GM19025 (cell line): ENCODE data around the gene TMOD1.
"Not testable (repeated sequence)": the region's sequence is repeated elsewhere in the genome, so short reads cannot be mapped to it uniquely, and the experiment has no call there.

Source experiments
- ATAC-seq: cut with Tn5 transposase; IDR thresholded peaks from one replicate; pipeline ENCODE4 v1.9.1; 2021; ENCODE audit warnings: mild to moderate bottlenecking, low read depth, moderate library complexity; ENCODE audit not compliant: unreplicated experiment

The TMOD1 gene

DNA sequence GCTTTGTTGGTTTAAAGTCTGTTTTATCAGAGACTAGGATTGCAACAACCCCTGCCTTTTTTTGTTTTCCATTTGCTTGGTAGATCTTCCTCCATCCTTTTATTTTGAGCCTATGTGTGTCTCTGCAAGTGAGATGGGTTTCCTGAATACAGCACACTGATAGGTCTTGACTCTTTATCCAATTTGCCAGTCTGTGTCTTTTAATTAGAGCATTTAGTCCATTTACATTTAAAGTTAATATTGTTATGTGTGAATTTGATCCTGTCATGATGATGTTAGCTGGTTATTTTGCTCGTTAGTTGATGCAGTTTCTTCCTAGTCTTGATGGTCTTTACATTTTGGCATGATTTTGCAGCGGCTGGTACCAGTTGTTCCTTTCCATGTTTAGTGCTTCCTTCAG, 83.3 kb downstream of the TMOD1 start:
- ATAC-seq = not testable (repeated sequence)

DNA sequence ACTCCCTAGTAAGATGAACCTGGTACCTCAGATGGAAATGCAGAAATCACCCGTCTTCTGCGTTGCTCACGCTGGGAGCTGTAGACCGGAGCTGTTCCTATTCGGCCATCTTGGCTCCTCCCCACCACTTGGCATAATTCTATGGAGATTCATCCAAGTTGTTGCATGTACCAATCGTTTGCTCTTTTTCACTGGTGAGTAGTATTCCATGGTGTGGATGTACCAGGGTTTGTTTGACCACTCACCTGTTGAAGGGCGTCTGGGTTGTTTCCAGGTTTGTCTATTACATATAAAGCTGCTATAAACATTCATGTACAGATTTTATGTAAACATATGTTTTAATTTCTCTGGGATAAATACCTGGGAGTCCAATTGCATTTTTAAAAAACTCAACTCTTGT, 85.4 kb downstream of the TMOD1 start:
- ATAC-seq = not testable (repeated sequence)

DNA sequence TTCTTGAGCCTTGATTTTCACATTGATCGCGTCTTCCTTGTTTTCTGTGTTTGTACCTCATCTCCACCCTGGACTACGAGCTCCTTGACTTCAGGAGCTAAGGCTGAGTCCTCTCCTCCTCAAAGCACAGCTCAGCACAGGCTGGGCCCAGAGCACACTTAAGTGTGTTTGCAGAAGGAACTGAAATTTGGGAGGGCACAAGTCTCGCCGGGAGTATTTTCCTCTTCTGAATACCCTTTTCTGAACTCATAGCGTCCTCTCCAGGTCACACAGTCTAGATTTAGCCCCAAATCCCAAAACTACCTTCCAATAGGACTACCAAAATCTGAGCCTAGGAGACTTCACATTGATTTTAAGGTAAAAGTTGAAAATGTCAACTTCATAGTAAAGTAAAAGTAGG, 90.1 kb downstream of the TMOD1 start:
- ATAC-seq = no peak

DNA sequence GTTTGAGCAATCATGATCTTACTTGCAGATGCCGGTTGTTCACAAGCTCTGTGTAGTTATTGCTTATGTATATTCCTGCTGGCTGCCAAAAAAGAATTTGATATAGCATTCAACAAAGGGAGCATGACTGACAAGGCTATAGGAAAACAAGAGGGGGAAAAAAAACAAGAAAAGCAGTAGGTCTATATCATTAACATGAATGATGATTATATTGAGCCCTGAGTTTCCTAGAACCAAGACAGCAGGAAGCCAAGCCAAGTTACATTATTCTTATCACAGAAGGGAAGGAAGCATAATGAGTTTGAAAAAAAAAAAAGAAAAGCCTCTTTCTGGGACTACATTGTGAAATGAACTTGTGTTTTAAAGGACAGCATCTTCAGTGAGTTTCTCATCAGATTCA, 90.7 kb downstream of the TMOD1 start:
- ATAC-seq = no peak

DNA sequence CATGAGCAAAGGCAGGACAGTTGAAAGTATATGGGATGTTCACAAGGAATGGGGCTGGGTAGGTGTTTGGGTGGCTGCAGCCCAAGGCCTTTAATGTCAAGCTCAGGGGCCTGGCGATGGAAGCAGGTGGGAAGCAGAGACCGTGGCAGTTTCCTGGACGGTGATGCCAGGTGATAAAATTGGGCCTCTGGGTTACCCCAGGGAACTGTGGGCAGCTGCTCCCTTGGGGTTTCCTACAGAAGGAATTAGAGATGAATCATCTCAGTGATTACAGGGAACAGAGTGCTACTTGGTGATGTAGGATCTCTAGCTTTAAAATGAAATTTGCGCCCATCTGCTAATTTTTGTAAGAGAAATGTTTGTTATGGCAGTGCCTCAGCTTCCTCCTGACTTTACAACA, 92.5 kb downstream of the TMOD1 start:
- ATAC-seq = no peak

DNA sequence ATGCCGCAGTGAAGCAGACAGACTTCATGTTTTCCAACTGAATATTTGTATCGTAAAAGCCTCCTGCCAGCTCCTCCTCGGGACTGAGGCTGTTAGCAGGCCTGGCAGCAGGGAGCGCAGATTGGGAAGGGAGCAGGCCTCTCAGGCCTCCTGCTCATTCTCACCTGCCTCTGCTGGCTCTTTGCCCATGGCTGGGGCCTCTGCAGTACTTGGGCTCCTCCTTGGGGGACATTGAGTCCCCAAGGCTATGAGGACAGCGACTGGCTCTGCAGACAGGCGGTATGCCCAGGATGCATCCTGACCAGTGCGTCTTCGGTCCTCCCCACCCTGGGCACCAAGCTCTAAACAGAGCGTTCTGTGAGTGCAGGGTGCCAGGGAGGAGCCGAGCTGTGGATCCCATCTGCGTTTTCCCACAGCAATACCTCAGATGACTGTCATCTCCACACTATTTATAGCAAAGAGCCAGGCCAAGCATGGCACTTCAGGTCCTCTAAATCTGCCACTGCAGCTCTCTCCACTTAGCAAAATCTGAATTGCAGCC, 93.0 kb downstream of the TMOD1 start:
- ATAC-seq = no peak

DNA sequence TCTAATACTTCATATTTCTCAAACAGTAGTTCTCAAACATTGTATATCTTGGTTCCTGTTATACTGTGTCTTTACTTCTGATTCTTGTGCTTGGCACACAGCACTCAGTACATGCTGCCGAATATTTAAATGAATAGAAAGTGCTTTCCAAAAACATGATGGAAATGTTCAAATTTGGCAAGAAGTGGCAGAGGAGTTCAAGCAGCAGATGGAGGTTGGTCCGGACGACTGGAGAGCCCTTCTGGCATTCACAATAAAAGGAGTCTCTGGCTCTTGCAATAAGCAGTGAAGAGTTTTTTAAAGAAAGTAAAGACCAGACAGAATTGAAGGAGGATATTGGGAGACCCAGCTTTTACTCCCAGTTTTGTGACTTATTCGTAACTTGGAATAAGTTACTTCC, 95.4 kb downstream of the TMOD1 start:
- ATAC-seq = no peak

DNA sequence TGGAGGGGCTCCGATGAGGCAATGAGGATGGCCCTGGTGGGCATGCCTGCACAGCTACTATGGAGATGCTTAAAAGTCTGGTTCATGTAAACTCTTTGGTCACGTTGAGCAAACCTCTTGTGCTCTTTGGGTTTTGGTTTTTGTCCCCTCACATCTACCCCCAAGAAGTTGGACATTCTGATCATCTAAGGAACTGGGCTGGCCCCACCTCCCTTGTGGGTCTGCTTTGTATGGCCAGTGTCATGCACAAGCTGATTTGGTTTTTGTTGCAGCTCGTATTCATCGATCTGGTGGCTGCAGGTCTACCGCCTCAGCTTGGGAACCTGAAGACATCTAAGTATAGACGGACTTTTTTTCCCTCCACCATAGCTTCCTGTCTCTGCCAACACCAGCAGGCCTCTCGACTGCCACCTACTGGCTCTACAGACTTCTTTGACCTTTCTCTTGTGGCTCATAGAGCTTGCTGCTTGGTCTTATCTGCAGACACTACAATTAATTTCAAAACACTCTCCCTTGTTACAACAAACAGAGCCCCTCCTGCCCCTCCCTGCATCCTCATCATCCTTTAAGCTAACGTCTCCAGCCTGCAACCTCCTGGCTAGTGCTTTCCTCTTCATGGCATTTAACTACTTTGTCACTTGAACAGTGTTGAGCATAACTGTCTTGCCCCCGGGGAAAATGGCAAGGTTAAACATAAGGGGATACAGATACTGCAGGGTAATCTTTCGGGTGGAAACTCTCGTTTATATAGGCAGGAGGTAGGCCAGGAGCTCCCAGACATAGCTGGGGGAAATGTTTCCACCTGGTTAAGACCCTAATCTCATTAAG, 97.2 kb downstream of the TMOD1 start:
- peak; percentile 73 for ATAC-seq

DNA sequence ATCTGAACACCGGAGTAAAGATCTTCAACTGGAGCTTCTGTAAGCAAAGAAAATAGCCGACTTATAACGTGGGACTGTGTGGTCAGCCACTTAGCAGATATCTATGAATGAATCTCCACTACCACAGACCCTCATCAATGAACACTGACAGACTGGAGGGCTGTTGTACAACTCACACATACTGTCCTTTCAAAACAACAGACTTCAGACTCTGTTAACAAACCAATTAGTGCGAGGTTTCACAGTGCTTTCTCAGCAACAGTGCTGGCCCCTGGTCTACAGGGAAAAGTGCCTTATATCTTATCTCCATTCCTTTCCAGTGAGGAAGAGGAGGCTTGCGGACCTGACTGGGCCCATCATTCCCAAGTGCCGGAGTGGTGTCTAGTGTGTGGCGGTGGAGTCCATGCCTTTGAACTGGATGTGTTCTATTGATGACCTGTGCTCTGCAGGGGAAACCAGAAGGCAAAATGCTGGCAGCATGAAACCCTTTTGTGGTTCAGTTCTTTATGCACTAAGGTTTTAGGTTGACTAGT, 97.9 kb downstream of the TMOD1 start:
- ATAC-seq = no peak

DNA sequence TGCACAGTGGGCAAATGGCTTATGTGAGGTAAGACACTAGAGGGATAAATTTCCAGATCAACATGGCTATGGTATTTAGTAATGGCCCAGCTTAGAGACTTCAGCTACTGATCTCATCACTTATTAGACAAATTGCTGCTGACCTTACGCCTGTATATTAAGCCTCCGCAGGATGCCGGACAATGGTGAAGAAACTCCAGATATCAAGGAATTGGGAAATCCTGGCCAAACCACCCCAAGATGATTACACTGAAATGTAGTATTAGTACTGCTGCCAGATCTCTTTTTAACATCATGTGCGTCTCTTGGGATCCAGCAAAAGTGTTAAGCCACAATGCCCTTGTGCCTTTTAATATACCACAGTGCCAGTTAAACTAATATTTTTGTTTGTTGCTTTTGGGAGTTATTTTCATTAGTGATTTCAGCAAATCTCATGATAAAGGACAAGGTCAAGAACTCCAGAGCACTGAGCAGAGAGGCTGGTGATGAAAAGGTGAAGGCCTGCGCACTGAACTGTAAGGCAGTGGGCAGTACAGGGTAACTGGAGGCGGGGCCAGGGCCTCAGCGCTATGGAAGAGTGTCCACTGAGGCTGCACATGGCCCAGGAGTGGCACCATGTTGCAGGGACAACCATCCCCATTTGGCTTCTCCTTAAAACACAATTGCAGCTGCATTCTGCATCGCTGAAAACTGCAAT, 99.2 kb downstream of the TMOD1 start:
- no peak for ATAC-seq

DNA sequence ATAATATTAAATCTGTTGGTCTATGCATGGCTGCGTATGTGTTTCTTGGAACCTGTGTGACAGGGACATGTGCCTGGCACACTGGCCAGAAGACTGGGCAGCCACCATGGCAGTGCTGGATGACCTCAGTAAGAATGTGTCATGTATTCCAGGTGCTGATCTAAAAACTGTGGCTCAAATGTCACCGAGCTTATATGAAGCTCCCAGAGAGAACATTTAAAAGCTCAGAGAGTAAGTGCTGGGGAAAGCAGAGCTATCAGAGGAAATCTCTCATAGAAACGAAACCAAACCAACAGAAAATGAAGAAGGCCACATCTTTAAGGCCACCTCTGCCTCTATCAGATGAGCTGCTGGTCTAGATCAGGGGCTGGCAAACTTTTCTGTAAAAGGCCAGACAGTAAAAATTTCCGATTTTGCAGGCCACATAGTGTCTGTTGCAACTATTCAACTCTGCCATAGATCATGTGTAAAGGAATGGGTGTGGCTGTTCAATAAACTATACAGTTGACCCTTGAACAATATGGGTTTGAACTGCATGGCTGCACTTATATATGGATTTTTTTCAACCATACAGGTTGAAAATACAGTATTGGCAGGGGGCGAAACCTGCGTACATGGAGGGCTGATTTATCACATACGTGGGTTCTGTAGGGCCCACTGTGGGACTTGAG, 99.9 kb downstream of the TMOD1 start:
- no peak for ATAC-seq

DNA sequence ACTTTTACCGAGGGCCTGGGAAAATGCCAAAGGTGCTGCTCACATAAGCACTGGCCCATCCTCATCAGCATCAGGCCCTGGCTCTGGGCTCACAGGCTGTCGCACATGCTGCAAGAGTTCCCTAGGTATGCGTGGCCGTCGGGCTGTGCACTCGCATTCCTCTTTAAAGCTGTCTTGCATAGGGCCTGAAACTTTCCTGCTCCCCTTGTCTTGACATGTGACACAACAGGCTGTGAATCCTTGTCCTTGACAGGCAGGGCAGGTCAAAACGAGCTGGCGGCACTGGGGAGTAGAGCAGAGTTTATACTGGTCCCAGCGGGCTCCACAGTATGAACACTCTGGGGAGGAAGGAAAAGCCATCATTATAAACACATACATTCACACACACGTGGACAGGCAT, 101.0 kb downstream of the TMOD1 start:
- no peak for ATAC-seq

DNA sequence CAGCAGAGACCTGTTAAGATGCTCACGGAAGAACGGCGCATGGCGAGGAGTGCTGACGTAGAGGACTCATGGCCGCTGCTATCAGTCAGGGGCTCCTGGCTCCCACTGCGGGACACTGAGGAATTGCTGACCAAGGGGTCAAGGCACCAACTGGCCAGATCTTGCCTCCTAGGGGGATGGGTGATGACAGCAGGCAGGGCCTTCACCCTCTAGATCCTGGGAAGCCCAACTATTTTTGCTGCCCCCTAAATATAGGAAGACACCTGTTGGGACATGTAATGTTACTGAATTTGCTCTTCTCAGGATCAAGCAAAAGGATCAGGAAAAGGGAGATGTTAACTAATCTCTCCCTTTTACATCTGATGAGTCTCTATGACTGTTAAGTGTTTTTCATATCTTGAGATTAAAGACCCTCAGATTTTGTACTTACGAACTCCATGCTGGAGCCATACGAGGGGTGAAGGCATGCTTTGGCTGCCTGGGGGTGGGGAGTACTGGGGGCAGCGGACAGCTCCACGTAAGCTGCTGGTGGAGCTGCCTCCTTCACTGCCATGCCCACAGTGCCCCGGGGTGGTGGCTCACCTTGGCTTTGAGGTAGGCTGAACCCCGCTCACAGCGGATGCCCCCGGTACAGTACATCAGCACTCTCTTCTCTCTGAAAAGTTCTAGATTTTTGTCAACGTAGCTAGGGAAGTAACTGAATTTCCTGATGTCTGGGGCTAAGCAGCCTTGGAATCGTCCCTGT, 103.6 kb downstream of the TMOD1 start:
- no peak for ATAC-seq

DNA sequence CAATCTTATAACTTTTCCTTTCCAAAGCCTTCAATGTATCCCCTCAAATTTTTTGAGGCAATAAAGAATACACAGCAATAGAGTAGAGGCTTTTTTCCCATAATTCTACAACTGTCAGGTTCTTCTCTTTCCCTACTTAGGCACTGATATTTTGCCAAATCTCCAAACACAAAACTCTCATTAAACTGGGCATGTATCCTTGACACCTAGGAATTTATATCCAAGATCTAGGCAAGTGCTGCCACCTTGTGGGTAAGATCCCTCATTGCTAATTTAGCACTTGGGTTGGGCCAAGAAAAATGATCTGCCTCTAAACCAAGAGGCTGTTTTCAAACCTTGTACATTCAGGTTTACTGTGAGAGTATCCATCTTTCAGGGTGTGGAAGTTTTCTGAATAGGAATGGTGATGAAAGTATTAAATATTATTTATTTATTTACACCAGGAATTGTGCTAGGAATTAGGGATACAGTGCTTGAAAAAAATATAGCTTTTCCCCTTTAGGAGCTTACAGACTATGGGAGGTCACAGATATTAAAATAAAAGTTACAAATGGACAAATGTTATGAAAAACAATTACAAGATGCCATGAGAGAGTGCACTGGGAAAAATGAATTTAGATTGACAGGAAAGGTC, 114.1 kb downstream of the TMOD1 start:
- no peak for ATAC-seq

DNA sequence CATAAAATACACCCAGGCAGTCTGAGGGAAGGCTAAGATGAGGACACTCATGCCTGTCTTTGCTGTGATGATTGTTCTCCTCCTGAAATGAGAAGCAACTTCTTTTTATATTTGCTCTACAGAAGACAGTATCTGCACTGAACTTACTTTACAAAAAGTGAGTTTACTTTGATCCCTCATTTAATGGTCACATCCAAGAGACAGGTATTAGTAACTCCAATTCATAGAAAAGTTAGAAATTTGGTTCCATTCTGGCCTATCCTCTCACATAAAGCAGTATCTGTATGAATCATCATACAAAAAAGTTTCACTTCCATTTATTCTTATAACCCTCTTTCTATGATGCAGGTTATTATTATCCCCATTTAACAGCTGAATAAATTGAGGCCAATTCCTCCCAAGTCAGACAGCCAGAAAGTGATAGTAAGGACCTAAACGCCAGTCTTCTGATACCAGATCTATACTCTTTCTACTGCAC, 116.5 kb downstream of the TMOD1 start:
- no peak for ATAC-seq

DNA sequence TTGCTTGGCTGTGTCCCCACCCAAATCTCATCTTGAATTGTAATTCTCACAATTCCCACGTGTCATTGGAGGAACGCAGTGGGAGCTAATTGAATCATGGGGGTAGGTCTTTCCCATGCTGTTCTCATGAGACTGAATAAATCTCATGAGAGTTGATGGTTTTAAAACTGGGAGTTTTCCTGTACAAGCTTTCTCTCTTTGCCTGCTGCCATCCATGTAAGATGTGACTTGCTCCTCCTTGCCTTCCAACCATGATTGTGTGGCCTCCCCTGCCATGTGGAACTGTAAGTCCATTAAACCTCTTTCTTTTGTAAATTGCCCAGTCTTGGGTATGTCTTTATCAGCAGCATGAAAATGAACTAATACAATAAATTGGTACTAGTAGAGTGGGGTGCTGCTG, 118.6 kb downstream of the TMOD1 start:
- ATAC-seq = not testable (repeated sequence)

DNA sequence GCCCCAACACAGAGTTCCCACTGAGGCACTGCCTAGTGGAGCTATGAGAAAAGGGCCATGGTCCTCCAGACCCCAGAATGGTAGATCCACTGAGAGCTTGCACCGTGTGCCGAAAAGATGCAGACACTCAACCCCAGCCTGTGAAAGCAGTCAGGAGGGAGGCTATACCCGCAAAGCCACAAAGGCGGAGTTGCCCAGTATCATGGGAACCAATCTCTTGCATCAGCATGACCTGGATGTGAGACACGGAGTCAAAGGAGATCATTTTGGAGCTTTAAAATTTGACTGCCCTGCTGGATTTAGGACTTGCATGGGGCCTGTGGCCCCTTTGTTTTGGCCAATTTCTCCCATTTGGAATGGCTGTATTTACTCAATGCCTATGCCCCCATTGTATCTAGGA, 121.0 kb downstream of the TMOD1 start:
- ATAC-seq = not testable (repeated sequence)

DNA sequence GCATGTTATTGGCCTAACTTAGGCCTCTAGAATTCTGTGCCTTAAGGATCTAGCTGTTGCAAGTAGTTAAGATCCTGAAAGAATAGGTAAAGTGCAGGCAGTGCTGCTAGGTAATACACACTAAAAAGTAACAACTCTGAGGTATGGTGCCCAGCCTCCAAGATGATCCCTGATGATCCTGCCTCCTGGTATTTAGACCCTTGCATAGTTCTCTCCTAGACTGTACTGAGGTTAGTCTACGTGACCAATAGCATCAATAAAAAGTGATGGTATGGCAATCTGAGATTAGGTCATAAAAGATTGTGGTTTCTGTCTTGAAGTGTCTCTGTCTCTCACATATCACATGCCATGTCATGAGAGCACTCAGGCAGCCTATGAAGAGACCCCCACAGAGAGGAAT, 122.5 kb downstream of the TMOD1 start:
- no peak for ATAC-seq

DNA sequence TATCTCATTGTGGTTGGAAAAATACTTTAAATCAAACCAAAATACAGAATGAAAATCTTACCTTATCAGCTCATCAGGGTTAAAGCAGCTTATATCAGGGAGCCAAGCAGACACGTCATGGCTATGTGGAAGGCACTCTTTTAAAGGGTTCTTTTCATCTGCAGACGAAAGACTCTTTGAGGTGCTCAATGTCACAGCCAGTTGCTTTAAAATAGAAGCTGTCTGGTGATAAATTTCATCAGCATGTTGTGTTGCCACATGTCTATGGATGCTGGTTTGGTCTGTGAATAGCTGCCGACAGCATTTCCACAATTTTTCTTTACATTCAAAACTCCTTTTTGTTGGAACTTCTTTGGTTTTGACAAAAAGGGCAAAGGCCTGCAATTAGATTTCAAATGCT, 124.2 kb downstream of the TMOD1 start:
- ATAC-seq = no peak

DNA sequence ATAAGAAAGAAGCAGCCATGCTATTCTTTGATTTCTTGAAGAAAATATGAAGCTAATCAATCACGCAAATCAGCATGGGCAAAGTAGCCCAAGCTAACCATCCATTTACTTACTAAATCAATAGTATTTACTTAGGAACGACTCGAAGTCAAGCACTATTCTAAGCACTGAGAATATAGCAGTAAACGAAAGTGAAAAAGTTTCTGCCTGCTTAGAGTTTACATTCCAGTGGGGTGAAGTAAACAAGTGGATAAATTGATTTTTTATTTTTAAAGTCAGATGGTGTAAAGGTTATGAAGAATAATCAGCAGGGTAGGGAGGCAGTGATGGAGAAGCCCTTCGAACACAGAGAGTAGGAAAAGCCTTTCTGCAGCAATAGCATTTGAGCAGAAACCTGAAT, 126.2 kb downstream of the TMOD1 start:
- no peak for ATAC-seq
